HG03571 (cell line): ENCODE data around the gene NDEL1.

Experiments
- ATAC-seq: cut with Tn5 transposase; IDR thresholded peaks from one replicate; pipeline ENCODE4 v1.9.1; 2021; ENCODE audit not compliant: unreplicated experiment

Gene NDEL1

DNA sequence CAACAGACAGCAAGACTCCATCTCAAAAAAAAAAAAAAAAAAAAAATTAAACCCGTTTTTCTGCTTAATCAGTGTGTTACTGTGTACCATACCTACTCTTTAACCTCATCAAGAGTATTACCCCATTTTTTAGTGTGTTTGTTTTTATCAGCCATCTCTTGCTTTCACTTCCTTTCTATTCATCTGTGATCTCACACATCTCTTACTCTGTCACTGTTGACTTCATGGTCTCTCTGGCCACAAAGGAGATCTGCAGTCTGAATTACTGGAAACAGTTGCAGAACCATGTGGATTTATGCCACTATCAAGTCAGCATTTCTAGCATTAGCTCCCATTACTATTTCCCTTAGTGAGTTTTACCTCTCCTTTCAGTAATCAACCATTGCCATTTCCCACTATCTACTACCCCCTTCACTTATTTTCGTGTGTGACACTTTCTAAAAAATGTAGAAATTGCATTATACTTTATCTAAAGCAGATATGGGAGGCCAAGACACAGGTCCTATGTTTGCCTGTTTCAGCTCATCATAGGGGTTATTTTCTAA, 20.1 kb downstream of the NDEL1 start:
- no peak for ATAC-seq

DNA sequence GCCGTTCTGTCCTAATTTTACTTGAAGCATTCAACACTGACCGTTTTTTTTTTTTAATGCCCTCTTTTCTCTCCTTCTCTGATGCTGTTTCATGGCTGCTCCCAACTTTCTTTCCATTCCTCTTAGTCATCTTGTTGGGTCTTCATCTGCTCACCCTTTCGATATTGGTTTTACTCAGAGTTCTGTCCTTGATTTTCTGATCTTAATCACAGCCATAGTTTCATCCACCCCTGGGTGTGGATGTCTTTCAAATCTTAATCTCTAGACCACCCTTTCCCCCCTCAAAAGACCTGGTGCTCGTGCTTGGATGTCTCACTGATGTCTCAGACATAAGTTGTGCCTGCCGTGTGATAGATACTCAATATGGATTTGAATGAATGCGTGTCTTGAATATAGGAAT, 22.4 kb downstream of the NDEL1 start:
- no peak for ATAC-seq

DNA sequence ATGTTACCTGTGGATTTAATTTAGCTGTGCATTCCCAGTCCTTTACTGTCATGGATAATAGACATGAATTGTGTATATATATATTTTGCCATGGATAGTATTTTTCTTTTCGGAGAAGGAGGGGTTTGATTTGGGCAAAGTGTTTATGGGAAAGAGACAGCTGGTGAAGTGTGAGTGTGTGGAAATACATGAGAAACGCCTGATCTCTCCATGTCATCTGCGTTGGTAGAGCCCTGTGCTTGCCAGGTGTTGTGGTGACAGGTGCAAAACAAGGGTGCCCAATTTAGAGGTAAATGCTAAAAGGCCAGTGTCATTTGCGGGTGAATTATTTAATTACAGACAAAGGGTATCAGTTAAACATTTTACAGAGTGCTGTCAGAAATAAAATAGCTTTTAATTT, 23.4 kb downstream of the NDEL1 start:
- ATAC-seq: no peak

DNA sequence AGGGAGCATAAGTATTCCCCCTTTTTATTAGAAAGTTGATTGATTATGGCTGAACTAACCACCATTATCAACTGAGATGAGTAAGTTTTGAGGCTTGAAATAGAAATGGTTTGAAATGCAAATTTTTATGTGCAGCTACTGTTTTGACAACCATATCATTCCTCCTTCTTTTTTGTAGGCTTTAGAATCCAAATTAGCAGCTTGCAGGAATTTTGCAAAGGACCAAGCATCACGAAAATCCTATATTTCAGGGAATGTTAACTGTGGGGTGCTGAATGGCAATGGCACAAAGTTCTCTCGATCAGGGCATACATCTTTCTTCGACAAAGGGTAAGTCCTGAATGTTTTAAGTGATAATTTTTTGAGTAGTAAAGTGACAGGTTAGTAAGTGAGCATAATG, 24.1 kb downstream of the NDEL1 start:
- ATAC-seq: no peak

DNA sequence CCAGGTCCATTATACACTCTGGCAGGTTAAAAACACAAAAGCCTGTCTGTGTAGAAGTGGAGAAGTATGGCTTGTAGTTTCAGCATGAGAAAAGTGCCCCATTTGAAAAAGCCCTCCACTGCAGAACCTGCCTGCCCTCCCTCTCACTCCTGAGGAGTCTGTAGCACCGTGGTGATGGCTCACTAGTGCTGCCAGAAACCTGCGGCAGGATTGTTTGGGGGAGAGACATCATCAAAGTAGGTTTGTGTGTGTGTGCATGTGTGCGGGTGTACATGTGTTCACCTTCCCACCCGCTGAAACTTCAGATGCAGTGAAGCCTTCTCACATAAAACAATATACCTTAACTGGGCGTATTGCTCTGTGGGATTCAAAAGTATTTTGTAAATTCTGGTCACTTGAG, 26.9 kb downstream of the NDEL1 start:
- no peak for ATAC-seq

DNA sequence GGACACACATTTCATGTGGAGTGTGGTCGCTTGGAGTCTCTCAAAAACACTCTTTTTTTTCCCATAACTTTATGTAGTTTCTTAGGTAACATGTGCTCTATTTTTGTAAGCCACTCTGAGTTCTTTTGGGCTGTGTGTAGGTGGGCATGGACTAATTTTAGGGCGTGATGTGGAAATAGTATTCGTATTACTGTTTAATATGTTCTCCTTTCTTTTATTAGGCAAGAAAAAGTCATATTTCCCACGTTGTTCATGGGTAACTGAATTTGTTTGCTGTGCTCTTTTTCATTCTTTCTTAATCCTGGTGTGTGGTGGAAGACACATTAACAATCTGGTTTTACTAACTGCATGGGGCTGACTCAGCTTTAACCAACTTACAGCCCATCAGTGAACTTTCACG, 27.4 kb downstream of the NDEL1 start:
- ATAC-seq: no peak

DNA sequence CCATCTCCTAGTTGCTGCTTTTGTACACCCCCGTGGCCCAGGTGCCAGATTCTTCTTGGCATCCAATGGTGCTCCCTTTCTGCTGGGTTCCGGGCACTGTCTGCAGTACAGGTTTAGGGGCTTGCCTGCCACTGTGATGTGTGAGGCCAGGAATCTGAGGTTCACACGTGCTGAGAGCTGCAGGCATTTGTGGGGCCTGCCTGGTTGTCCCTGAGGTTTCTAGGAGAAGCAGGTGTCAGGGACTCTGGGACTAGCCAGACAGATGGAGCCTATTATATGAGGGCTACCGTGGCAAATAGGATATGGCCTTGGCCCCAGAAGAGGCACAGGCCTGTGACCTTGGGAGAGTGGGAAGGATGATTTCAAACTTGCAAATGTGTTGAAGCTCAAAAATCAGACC, 29.3 kb downstream of the NDEL1 start:
- ATAC-seq: no peak

DNA sequence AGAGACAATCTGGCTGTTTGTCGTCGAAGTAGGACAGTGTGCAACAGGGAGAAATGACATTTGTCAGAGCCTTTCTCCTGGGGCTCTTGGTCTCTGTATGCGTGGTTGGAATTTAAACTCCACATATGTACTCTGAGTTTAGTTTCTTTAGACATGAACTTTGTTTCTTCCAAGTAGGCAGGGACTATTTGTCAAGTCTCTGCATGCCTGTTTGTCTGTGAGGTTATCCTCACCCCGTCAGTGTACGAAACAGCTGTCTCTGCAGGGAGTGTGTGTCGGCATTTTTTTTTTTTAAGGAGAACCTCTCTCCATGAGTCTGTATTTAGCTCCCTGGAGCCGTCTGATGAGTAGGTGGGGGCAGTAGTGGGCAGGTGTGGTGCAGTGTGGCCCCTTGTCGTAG, 29.7 kb downstream of the NDEL1 start:
- no peak for ATAC-seq

DNA sequence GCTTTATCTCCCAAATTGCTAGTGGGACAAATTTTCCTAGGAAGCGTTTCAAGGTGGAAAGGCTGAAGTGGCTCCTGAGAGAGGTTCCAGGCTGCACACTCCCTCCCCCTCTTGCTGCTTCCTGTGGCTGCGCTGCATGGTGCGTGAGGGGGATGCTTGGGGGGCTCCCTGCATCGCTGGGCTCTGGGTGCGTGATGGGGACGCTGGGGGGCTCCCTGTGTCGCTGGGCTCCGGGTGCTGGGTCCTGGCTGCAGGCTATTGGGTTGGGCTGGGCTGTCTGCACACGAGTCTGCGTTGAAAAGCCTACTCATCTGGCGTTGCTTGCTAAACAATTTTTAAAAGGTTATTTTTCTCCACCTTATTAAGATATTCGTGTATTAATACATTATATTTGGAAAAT, 30.1 kb downstream of the NDEL1 start:
- no peak for ATAC-seq

DNA sequence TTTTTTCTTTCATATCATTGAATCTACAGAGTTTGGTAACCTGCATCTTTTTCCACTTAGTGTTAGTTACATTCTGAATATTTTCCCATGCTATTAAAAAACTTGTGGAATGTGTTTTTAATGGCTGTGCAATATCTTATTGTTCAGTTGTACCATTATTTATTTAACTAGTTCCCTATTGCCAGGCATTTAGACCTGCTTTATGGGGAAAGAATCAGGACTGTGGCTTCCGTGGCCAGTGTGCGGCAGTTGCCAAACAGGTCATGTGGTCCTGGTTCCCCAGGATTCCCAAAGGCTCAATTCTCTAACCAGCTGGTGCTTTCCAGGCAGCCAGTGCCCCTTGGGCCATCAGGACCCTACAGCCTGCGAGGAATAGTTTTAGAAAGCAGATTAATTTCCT, 30.8 kb downstream of the NDEL1 start:
- no peak for ATAC-seq

DNA sequence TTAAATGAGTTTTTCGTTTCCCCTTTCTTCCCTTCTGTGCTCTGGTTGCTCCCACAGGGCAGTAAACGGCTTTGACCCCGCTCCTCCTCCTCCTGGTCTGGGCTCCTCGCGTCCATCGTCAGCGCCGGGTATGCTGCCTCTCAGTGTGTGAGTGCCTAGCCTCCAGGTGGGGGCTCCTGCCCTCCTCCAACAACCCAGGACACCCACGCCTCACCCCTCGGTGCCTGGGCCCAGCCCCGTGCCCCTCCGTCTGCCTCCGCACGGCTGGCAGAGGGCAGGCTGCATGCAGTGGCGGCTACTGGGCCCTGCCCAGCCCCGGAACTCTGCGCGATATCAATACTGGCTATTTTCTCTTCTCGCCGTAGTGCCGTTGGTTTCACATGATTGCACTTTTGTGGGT, 31.2 kb downstream of the NDEL1 start:
- no peak for ATAC-seq

DNA sequence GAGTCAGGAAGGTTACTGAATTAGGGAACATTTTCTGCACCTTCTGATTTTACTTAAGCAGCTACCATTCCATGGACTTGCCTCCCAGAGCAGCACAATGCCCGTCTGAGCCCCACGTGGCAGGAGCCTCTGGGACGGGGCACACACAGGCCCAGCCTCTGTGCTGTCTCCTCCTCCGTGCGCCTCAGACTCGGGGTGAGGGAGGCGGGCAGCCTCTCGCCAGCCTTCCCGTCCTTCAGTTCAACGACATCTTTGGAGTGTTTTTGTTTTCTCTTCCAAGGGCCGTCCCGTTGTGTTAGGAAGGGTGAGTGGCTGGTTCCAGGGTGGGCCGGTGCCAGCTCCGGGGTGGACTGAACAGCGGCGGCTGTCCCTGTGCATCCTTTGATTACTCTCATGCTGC, 31.8 kb downstream of the NDEL1 start:
- ATAC-seq: no peak

DNA sequence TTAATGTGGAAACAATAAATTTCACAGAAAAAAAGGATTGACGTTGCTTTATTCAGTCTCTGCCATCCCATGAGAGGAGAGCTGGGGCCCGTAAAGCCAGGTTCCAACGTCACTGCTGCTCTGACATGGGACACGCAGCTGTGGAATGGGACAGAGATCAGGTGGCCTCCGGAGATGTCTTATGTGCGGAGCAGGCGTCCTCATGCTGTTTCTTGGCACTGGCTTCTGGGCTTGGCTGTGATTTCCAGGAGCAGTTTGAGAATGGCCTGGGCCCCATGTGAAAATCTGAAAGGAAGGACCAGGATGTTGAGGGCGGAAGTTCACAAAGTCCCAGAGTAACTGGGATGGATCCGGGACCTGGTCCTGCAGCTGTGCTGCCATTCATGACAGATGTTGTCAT, 32.4 kb downstream of the NDEL1 start:
- ATAC-seq: no peak

DNA sequence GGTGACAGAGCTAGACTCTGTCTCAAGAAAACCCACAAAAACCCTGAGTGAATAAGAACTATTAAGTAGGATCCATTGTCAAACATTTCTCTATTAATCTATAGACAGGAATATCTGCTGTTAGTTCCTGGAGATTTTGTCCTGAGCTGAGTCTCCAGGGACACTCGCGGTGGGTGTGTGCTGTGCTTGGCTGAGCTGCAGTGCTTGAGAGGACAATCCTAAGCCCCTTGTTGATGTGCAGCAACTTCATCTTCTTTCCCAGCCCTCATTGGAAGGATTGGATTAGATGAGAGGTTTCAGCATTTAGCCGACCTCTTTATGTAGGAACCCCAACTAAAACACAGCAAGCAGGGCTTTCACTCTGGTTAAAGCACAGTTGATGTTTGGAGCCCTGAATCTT, 33.3 kb downstream of the NDEL1 start:
- ATAC-seq: no peak

DNA sequence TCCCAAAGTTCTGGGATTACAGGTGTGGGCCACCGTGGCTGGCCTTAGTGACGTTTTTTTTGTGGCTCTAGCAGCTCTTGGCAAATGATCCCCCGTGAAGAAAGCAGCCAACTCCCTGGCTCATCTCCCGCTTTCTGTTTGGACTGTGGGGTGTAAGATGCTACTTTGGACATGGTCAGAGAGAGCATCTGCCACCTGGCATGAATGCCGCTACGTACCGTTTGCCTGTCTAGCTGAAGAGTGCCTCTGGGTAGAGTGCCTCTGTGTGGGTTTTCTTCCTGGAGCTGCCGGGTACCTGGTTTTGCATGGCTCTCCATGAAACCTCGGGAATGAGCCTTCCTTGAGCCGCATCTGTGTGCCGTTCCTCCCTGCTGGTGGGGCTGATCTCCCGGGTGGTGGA, 34.3 kb downstream of the NDEL1 start:
- ATAC-seq: no peak

DNA sequence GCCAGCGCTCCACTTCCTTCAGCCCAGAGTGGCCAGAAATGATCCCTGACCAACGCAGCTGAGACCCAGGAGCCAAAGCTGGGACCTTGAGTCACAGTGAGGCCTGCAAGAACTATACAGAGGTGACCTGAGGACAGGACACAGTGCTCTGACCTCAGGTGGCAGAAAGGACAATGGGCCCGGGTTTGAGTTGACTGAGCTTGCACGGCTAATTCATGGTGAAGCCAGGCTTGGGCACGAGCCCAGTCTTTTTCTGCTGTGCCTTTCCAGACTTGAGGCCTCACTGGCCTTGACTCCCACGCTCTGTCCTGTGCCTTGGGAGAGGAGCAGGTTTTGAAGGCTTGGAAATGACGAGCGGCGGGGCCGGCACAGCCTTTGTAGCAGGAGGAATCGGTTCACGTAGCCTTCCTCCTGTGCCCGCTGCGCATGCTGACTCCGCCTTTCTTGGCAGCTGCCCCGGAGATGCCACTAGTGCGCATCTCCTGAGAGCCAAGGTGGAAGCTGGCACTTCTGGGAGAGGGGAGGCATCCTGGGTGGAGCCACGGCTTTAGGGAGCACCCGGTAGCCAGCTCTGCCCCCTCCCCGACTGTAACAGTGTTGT, 34.9 kb downstream of the NDEL1 start:
- no peak for ATAC-seq

DNA sequence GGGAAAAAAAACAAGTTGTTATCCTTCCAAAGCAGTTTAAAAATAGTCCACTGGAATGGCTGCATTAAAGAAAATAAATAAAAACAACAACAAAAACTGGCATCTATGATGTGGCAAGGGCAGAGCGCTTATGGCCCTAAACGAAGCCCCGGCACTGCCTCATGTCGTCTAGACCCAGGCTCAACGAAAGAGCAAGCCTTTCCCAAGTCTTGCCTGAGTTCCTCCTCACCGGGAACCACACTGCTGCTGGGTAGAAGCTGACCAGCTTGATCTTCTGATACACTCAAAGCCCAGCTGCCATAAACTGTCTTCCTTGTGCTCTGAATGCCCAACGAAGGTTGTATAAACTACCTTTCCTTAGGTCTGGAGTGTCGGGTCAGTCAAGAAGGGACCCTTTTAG, 37.0 kb downstream of the NDEL1 start:
- no peak for ATAC-seq

DNA sequence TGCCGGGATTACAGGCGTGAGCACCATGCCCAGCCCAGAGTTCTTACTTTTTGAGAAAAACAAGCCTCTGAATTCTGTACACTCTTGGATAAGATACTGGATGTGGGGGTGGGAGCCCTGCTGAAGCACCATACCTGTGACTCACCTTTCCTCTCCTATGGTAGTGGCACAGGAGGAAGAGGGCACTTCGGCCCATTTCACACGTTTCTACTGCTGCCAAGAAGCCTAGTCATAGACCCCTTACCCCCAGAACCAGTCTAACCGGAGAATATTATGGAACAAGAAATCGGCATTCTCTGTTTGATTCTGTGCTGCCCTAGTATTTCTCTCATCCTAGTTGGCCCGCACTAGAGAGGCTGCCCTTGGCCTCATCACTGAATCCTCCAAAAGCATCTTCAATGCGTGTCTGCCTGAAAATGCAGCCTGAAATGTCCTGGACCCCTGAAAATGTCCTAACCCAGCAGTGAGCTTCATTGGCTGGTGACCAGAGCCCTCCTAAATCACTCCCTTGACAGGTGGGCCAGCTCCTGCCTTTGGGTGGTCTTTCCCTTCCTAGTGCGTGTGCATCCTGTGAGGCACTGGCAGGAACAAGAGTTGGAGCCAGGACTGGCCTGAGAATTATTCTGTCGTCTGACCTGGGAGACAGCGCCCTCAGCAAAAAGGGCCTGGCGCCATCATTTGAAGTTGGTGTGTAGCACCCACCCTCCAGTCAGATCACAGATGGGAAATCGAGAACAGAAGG, 37.9 kb downstream of the NDEL1 start:
- ATAC-seq: no peak

DNA sequence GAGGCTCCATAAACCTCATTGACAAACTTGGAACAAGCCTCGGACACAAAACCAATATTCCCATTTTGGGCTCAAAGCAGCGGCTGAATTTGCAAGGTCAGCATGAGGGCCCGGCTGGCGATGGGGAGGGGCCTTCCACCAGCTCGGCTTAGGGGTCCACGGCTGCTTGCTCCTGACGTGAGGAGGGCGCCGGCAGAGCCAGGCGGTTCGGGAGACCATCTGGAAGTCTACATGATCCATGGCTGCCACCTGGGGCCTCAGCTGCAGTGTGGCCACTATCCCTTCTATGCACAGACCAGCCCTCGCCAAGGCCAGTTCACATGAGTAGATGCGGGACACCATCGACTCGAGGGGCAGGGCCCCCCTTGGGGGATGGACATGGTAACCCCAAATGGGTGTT, 39.1 kb downstream of the NDEL1 start:
- ATAC-seq: no peak

DNA sequence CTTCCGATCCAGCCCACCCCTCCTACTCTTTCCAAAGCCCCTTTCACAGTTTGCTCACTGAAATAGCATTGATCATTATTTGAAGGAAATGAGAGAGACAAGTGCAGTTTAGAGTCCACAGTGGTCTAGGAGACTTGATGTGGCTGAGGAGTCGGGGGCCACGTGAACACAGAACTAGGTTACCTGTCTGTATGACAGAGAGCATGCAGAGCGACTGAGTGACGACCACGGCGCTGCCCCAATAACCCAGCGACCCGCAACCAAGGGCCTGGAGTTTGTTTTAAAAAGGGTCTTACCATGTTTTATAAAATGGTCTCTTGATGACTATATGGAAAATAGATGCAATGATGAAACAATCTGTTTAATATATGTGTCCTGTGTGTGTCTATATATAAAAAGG, 39.5 kb downstream of the NDEL1 start:
- no peak for ATAC-seq

DNA sequence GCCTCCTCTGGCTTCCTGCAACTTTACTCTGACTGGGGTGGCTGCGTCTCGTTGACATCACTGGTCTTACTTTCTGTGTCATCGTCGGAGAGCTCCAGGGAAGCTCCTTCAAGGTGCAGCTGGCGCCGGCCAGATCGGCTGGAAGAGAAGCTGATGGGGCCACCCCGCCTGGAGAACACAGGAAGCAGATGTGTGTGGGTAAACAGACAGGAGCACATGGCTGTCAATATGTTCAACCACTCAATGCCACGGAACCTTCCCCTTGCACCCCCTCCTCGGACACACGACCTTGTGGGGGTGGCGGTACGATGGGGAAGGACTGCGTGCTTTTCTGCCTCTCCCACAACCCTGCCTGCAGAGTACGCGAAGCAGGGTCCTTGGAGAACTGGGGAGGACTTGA, 40.1 kb downstream of the NDEL1 start:
- ATAC-seq: no peak

DNA sequence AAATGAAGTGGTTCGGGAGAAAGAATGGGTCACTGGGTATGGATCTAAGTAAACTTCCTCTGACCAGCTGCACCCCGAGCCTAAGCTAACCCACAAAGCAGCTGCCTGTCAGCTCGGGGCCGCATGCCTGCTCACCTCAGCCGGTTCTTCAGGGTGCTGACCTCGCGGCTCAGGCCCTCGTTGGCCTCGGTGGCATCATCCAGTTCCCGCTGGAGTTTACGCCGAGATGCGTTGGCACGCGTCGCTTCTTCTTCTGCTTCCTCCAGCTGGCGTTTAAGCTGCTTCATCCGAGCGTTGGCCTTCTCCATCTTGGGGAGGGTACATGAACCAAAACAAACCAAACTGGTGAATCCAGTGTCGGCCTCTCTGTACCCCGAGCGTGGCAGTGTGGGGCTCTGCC, 41.1 kb downstream of the NDEL1 start:
- no peak for ATAC-seq

DNA sequence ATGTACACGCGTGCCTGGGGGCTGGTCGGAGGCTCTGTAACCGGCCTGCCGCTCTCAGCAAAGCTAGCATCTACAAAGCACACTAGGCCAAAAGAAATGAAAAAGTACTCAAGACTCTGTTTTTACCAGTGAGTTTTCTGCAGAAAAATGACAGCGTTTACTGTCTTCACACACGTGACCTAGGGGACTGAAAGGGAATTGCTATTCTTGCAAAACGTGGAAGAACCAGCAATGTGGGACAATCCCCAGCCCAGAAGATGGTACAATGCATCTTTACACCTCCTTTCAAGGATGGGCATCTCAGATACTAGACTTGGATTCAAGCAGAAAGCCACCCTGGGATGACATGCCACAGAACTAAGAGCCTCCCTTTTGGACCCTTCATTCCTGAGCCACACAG, 41.5 kb downstream of the NDEL1 start:
- no peak for ATAC-seq
